WERI-Rb-1 (cell line): ENCODE measurements around the gene COMMD1.

Experiments
- DNase-seq: peaks from one replicate; pipeline ENCODE4 v3.0.0-alpha.2; 2020
- H3K27ac ChIP-seq: fragments of 250-450 bp; sonication (Bioruptor Pico); 2 replicates; pipeline ENCODE4 v1.5.1; 2020; ENCODE audit warnings: mild to moderate bottlenecking, moderate library complexity
- H3K27me3 ChIP-seq: fragments of 250-450 bp; sonication (Bioruptor Pico); 2 replicates; pipeline ENCODE4 v1.5.1; 2021; ENCODE audit warnings: mild to moderate bottlenecking, low read depth, moderate library complexity; ENCODE audit not compliant: insufficient read depth, severe bottlenecking
- H3K36me3 ChIP-seq: fragments of 250-450 bp; sonication (Bioruptor Pico); 2 replicates; pipeline ENCODE4 v1.5.1; 2020; ENCODE audit warnings: mild to moderate bottlenecking, moderate library complexity
- H3K4me3 ChIP-seq: 2 replicates; pipeline ENCODE4 v1.5.1; 2011; ENCODE audit warnings: low read depth, mild to moderate bottlenecking, control low read depth, low read length
- H3K9me3 ChIP-seq: fragments of 250-450 bp; sonication (Bioruptor Pico); 2 replicates; pipeline ENCODE4 v1.5.1; 2021; ENCODE audit warnings: mild to moderate bottlenecking, moderate library complexity; ENCODE audit not compliant: severe bottlenecking
- TF ChIP-seq, protein P1 (sequence below): IDR thresholded peaks from 2 replicates; pipeline ENCODE4 v1.5.1; 2011; ENCODE audit warnings: low read depth, mild to moderate bottlenecking, control low read depth, inconsistent platforms, low read length

Gene COMMD1

DNA sequence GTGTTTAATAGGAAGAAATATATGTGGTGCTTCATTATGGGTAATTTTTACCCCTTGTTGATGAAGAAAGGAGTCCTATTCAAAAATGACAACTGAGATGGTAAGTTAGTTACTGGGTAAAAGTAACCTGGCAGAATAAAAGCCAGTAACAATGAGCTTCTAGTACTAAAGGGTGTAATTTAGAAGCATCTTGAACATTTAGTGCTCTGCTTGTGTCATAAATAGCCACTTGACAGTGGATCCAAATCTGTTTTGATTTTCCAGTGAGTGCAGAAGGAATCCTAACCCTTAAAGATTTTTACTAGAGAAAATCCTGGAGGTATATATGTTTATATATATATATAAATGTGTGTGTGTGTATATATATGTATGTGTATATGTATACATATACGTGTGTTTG lies 15.1 kb downstream of the COMMD1 start:
- Histone ChIP-seq H3K27ac (no peak overlapping the region), H3K36me3 (no peaks in the 10 kb centered on the region), H3K27me3 (no peaks in the 10 kb centered on the region), H3K9me3 (no peaks in the 10 kb centered on the region), H3K4me3 (no peak overlapping the region)
- DNase-seq, result no peak
- TF ChIP-seq, protein P1, sequence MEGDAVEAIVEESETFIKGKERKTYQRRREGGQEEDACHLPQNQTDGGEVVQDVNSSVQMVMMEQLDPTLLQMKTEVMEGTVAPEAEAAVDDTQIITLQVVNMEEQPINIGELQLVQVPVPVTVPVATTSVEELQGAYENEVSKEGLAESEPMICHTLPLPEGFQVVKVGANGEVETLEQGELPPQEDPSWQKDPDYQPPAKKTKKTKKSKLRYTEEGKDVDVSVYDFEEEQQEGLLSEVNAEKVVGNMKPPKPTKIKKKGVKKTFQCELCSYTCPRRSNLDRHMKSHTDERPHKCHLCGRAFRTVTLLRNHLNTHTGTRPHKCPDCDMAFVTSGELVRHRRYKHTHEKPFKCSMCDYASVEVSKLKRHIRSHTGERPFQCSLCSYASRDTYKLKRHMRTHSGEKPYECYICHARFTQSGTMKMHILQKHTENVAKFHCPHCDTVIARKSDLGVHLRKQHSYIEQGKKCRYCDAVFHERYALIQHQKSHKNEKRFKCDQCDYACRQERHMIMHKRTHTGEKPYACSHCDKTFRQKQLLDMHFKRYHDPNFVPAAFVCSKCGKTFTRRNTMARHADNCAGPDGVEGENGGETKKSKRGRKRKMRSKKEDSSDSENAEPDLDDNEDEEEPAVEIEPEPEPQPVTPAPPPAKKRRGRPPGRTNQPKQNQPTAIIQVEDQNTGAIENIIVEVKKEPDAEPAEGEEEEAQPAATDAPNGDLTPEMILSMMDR, result no peak

DNA sequence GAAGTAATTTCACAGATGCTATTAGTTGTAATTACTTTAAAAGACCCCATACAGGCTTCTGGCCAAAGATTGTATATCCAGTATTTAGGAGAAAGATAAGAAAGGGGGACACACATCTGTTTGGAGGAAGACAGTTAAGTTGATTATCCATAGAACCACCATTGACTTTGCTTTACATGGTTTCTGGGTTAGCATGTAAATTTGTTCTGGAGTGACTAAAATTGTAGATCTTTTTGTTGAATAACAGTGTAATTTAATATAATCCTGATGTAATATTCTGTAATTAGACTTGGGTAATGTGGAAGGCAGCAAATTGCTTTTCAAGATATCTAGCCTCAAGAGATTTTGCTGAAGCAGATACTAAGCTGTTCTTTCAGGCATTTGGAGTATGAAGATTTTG lies 17.2 kb downstream of the COMMD1 start:
- no peak for DNase-seq
- TF ChIP-seq, protein P1, result no peak
- Histone ChIP-seq H3K4me3 (no peak overlapping the region), H3K27ac (no peak overlapping the region), H3K27me3 (no peaks in the 10 kb centered on the region), H3K9me3 (no peaks in the 10 kb centered on the region), H3K36me3 (no peaks in the 10 kb centered on the region)

DNA sequence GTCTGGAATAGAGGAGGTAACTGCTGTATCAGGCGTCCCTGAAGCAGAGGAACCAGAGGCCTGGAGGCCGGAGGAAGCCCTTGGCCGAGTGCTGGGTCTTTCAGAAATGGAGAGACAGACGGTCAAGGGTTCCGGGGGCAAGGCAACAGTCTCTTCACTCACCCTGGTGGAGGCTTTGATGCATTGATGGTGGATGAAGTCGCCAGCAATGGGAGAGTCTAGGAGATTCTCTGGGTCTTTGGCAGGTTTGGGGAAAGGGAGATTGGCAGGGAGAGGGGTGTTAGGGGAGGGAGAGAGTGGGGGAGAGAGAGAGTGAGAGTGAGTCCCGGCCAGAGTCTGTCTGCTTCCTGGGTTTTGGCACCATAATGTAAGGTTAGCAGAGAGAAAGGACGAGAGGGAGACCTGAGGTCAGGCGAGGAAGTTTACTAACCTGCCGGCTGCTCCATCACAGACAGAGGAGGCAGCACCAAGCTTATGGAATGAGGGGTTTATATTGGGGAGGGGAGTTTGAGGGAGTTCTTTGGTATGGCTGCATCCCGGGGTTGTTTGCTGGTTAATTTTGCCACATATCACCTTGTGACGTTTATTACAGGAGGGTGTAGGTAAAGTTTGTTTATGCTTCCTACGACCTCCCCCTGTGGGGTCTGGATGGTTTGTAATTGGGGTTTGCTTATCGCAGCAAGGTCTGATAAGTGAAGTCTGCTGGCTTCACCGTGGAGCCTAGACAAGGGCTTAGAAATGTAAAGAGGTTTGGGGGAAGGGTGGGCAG lies 19.6 kb downstream of the COMMD1 start:
- no peaks in the 10 kb centered on the region for H3K9me3 ChIP-seq
- H3K27me3 ChIP-seq, result no peaks in the 10 kb centered on the region
- no peak for DNase-seq
- H3K36me3 ChIP-seq, result no peaks in the 10 kb centered on the region
- no peak overlapping the region for H3K27ac ChIP-seq
- TF ChIP-seq, protein P1, result no peak
- no peak overlapping the region for H3K4me3 ChIP-seq

DNA sequence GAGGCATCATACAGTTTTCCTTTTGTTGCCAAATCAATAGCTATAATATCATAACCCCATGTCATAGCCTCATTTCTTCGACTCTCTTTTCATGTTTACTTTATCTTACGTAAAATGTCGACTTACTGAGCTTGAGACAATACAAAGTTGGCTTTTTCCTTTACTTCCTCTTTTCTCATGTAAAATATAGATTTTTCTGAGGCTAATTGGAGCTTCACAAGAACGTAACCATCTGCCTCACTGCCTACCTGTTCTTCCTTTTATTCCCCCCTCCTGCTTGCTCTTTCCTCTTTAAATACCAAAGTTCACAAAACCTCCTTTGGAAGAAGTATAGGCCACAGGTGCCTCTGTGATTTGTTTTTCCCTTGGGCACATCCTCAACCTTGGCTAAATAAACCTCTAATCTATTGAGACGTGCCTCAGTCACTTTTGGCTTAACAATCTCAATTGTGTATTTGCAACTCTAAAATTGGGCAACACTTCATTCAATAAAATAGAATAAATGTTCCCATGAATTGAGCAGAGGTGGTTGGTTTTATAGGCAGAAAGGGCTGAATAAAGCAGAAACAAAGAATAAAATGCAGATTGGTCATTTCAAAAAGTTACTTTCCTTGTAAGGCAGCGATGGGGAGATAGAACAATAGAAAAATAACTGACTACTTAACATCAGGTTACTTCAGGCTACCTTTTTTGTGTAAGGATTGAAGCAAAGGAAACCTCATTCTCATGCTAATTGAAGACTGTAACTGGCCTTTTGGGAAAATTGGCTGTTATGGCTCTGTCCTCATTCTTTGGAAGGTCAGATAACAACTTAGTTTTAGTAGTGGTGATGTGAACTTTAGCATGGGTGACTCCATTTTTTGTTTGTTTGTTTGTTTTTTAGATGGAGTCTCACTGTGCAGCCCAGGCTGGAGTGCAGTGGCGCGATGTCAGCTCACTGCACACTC lies 21.3 kb downstream of the COMMD1 start:
- Histone ChIP-seq H3K27ac (no peak overlapping the region), H3K4me3 (no peak overlapping the region), H3K9me3 (peaks cover 3% of the 10 kb centered on the region), H3K36me3 (no peaks in the 10 kb centered on the region), H3K27me3 (no peaks in the 10 kb centered on the region)
- TF ChIP-seq, protein P1, result no peak
- no peak for DNase-seq

DNA sequence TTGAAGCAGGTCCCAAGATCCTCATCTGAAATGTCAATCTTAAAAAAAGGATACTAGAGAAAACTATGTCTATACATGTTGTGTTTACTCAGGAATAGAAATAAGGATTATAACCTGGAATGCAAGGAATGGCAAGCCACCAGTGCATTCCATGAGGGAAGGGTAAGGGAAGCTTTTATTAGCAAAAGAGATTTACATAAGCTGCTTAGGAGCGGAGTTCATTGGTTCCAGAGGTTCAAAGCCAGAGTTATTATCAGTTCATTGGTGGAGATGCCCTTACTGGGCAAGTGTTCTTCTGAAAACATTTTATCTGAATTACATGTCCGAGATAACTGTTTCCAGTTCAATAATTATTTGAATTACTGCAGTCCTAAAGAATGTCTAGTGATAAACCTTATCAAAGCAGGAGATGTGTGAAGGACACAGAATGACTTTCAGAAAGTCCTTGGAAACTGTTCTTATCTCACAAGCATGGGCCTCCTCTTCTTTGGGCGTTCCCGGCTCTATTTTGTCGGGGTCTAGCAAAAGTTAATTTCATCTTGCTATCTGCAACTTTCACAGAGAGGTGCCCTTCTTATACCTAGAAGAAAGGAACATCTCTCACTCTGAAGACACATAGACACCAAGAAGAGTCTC lies 23.5 kb downstream of the COMMD1 start:
- Histone ChIP-seq H3K36me3 (no peaks in the 10 kb centered on the region; the same call in 1 of the 2 replicates), H3K27ac (no peak overlapping the region), H3K9me3 (peaks cover 13% of the 10 kb centered on the region), H3K27me3 (no peaks in the 10 kb centered on the region), H3K4me3 (no peak overlapping the region)
- TF ChIP-seq, protein P1, result no peak
- no peak for DNase-seq
